ENCODE measurements around the gene KIF7. TPM values are rescaled to one million over a fixed set of nuclear protein-coding genes. Genes with fewer than 3 reads are reported as not detected.

KIF7 gene
- total RNA-seq, 5 donors from 2014 or later (not counting 1 experiment from before 2014, with no cell fraction given) = 0.07 to 0.26 (median 0.20) TPM

- 95% methylated on average over 14 of the region's 15 CpGs for WGBS (ENCODE audit: insufficient coverage)
- H3K9me3 Mint-ChIP-seq = no peaks in the 10 kb centered on the region
Measured at GRCh38 chr15:89649716-89650115, 5.6 kb downstream of the KIF7 start.

GRCh38 chr15:89649013-89649625 is 6.1 kb downstream of the KIF7 start:
- peaks cover 12 to 21% of the 10 kb centered on the region in 2 donors for H3K27me3 Mint-ChIP-seq
- peaks cover 0 to 2% (median 0%) of the 10 kb centered on the region in 3 donors for H3K4me1 Mint-ChIP-seq
- ATAC-seq (replicated peaks in 1 of 4) (no peak), DNase-seq (no peak)
- Histone ChIP-seq H3K4me1 (ENCODE audit: control insufficient read depth in 1 of 2, extremely low read depth in 1 of 2, insufficient read depth in 2 of 2, low read length in 2 of 2) (peaks cover 0 to 2% of the 10 kb centered on the region in 2 experiments), H3K4me3 (ENCODE audit: control insufficient read depth in 1 of 2, extremely low read depth in 1 of 2, low read length in 1 of 2) (no peak overlapping the region), H3K27me3 (replicated peaks in 1 of 2; ENCODE audit: control insufficient read depth in 2 of 2, extremely low read depth in 1 of 2, insufficient read depth in 2 of 2, low read length in 1 of 2) (peaks cover 0 to 35% of the 10 kb centered on the region in 2 experiments), H3K9me3 (no peaks in the 10 kb centered on the region), H3K27ac (ENCODE audit: low read length) (no peak overlapping the region), H3K36me3 (ENCODE audit: control insufficient read depth in 2 of 2, extremely low read depth in 1 of 2, insufficient read depth in 1 of 2, low read length in 1 of 2) (no peaks in the 10 kb centered on the region)
- POLR2A ChIA-PET = no interaction called here
- H3K36me3 Mint-ChIP-seq = no peaks in the 10 kb centered on the region
- CTCF ChIA-PET = no interaction called here
- no peak overlapping the region for H3K4me3 Mint-ChIP-seq
- WGBS (ENCODE audit: insufficient coverage) = 97% methylated on average over 36 of the region's 37 CpGs
- H3K27ac Mint-ChIP-seq = no peak overlapping the region
- H3K9me3 Mint-ChIP-seq = no peaks in the 10 kb centered on the region

More at GRCh38 chr15:89649716-89650115, 5.6 kb downstream of the KIF7 start:
- CTCF ChIA-PET = no interaction called here
- peaks cover 18 to 27% of the 10 kb centered on the region in 2 donors for H3K27me3 Mint-ChIP-seq
- H3K4me3 Mint-ChIP-seq = no peak overlapping the region
- POLR2A ChIA-PET = no interaction called here
- ATAC-seq (replicated peaks in 1 of 4) (no peak), DNase-seq (no peak)
- no peak overlapping the region for H3K4me3 ChIP-seq (ENCODE audit: control insufficient read depth in 1 of 2, extremely low read depth in 1 of 2, low read length in 1 of 2)
- H3K4me1 Mint-ChIP-seq = peaks cover 5 to 7% (median 5%) of the 10 kb centered on the region in 3 donors
- peaks cover 3 to 8% of the 10 kb centered on the region in 2 experiments for H3K4me1 ChIP-seq (ENCODE audit: control insufficient read depth in 1 of 2, extremely low read depth in 1 of 2, insufficient read depth in 2 of 2, low read length in 2 of 2)
- no peak overlapping the region for H3K27ac ChIP-seq (ENCODE audit: low read length)
- H3K36me3 Mint-ChIP-seq = no peaks in the 10 kb centered on the region
- H3K27ac Mint-ChIP-seq = no peak overlapping the region
- H3K36me3 ChIP-seq (ENCODE audit: control insufficient read depth in 2 of 2, extremely low read depth in 1 of 2, insufficient read depth in 1 of 2, low read length in 1 of 2) = no peaks in the 10 kb centered on the region
- peaks cover 0 to 41% of the 10 kb centered on the region in 2 experiments for H3K27me3 ChIP-seq (replicated peaks in 1 of 2; ENCODE audit: control insufficient read depth in 2 of 2, extremely low read depth in 1 of 2, insufficient read depth in 2 of 2, low read length in 1 of 2)
- H3K9me3 ChIP-seq = no peaks in the 10 kb centered on the region

- no peak overlapping the region for H3K4me3 Mint-ChIP-seq
- CTCF ChIA-PET = no interaction called here
- no peak overlapping the region for H3K27ac Mint-ChIP-seq
Measured at GRCh38 chr15:89648106-89649012, 6.9 kb downstream of the KIF7 start.

GRCh38 chr15:89647191-89647851 is 7.9 kb downstream of the KIF7 start:
- no peak overlapping the region for H3K4me3 Mint-ChIP-seq

More at GRCh38 chr15:89648106-89649012, 6.9 kb downstream of the KIF7 start:
- H3K9me3 Mint-ChIP-seq = no peaks in the 10 kb centered on the region
- DNase-seq (no peak), ATAC-seq (replicated peaks in 1 of 4) (no peak)
- no peaks in the 10 kb centered on the region for H3K36me3 Mint-ChIP-seq
- Histone ChIP-seq H3K4me1 (ENCODE audit: control insufficient read depth in 1 of 2, extremely low read depth in 1 of 2, insufficient read depth in 2 of 2, low read length in 2 of 2) (peaks cover 0 to 2% of the 10 kb centered on the region in 2 experiments), H3K9me3 (no peaks in the 10 kb centered on the region), H3K27ac (ENCODE audit: low read length) (no peak overlapping the region), H3K4me3 (ENCODE audit: control insufficient read depth in 1 of 2, extremely low read depth in 1 of 2, low read length in 1 of 2) (no peak overlapping the region), H3K27me3 (replicated peaks in 1 of 2; ENCODE audit: control insufficient read depth in 2 of 2, extremely low read depth in 1 of 2, insufficient read depth in 2 of 2, low read length in 1 of 2) (peaks cover 0 to 29% of the 10 kb centered on the region in 2 experiments), H3K36me3 (ENCODE audit: control insufficient read depth in 2 of 2, extremely low read depth in 1 of 2, insufficient read depth in 1 of 2, low read length in 1 of 2) (no peaks in the 10 kb centered on the region)
- H3K27me3 Mint-ChIP-seq = peaks cover 9 to 14% of the 10 kb centered on the region in 2 donors
- 96% methylated on average over 85 of the region's 102 CpGs for WGBS (ENCODE audit: insufficient coverage)
- peaks cover 0 to 2% (median 0%) of the 10 kb centered on the region in 3 donors for H3K4me1 Mint-ChIP-seq
- POLR2A ChIA-PET = no interaction called here

GRCh38 chr15:89646416-89647141 is 8.7 kb downstream of the KIF7 start:
- ATAC-seq (replicated peaks in 1 of 4) (no peak), DNase-seq (no peak)
- no peak overlapping the region for H3K27ac ChIP-seq (ENCODE audit: low read length)
- no peaks in the 10 kb centered on the region for H3K36me3 ChIP-seq (ENCODE audit: control insufficient read depth in 2 of 2, extremely low read depth in 1 of 2, insufficient read depth in 1 of 2, low read length in 1 of 2)
- Mint-ChIP-seq H3K9me3 (no peaks in the 10 kb centered on the region), H3K4me1 (peaks cover 0 to 2% (median 0%) of the 10 kb centered on the region in 3 donors), H3K4me3 (no peak overlapping the region), H3K27ac (no peak overlapping the region), H3K27me3 (peaks cover 0 to 4% of the 10 kb centered on the region in 2 donors), H3K36me3 (no peaks in the 10 kb centered on the region)
- ChIA-PET POLR2A (no interaction called here), CTCF (no interaction called here)
- H3K4me1 ChIP-seq (ENCODE audit: control insufficient read depth in 1 of 2, extremely low read depth in 1 of 2, insufficient read depth in 2 of 2, low read length in 2 of 2) = peaks cover 0 to 2% of the 10 kb centered on the region in 2 experiments
- no peak overlapping the region for H3K4me3 ChIP-seq (ENCODE audit: control insufficient read depth in 1 of 2, extremely low read depth in 1 of 2, low read length in 1 of 2)
- H3K9me3 ChIP-seq = no peaks in the 10 kb centered on the region
- H3K27me3 ChIP-seq (replicated peaks in 1 of 2; ENCODE audit: control insufficient read depth in 2 of 2, extremely low read depth in 1 of 2, insufficient read depth in 2 of 2, low read length in 1 of 2) = peaks cover 0 to 14% of the 10 kb centered on the region in 2 experiments
- WGBS (ENCODE audit: insufficient coverage) = 72% methylated on average over 14 of the region's 22 CpGs

More at GRCh38 chr15:89647191-89647851, 7.9 kb downstream of the KIF7 start:
- H3K36me3 ChIP-seq (ENCODE audit: control insufficient read depth in 2 of 2, extremely low read depth in 1 of 2, insufficient read depth in 1 of 2, low read length in 1 of 2) = no peaks in the 10 kb centered on the region
- H3K27ac ChIP-seq (ENCODE audit: low read length) = no peak overlapping the region
- Mint-ChIP-seq H3K27me3 (peaks cover 3 to 7% of the 10 kb centered on the region in 2 donors), H3K27ac (no peak overlapping the region), H3K9me3 (no peaks in the 10 kb centered on the region), H3K4me1 (peaks cover 0 to 2% (median 0%) of the 10 kb centered on the region in 3 donors), H3K36me3 (no peaks in the 10 kb centered on the region)
- ChIA-PET POLR2A (no interaction called here), CTCF (no interaction called here)
- no peak overlapping the region for H3K4me3 ChIP-seq (ENCODE audit: control insufficient read depth in 1 of 2, extremely low read depth in 1 of 2, low read length in 1 of 2)
- 64% methylated on average over 21 of the region's 25 CpGs for WGBS (ENCODE audit: insufficient coverage)
- H3K9me3 ChIP-seq = no peaks in the 10 kb centered on the region
- peaks cover 0 to 2% of the 10 kb centered on the region in 2 experiments for H3K4me1 ChIP-seq (ENCODE audit: control insufficient read depth in 1 of 2, extremely low read depth in 1 of 2, insufficient read depth in 2 of 2, low read length in 2 of 2)
- DNase-seq = peak in 29 of 35 experiments; percentile 8 to 60 (median 40)
- H3K27me3 ChIP-seq (replicated peaks in 1 of 2; ENCODE audit: control insufficient read depth in 2 of 2, extremely low read depth in 1 of 2, insufficient read depth in 2 of 2, low read length in 1 of 2) = peaks cover 0 to 18% of the 10 kb centered on the region in 2 experiments
- ATAC-seq (replicated peaks in 1 of 4) = peak in 2 of 4 experiments; percentile 36 to 40
